GM12878 (cell line): ENCODE measurements around the gene NIN. TPM values are rescaled to one million over a fixed set of nuclear protein-coding genes. Genes with fewer than 3 reads are reported as not detected.

Experiments
- ATAC-seq: fragments of 200-7000 bp; cut with Tn5 transposase; 3 replicates; pipeline ENCODE4 v1.9.1; 2020; ENCODE audit warnings: mild to moderate bottlenecking, moderate library complexity
- BruUV-seq: library from RNA; stranded (reverse); fragments of 400-500 nt; replicated peaks from 2 replicates; lab custom pipeline; 2021; lab: Mats Ljungman, UMichigan
- CTCF ChIA-PET: fragments of 300-600 bp; sonication (Branson Sonifier 250); formaldehyde crosslinking; extraction: SDS; loops from one replicate; lab custom pipeline; 2021; ENCODE audit warnings: inconsistent platforms; lab: Yijun Ruan, JAX
- POLR2A ChIA-PET: fragments of 350-600 bp; formaldehyde crosslinking; extraction: SDS; loops from one replicate; lab custom pipeline; 2021; ENCODE audit warnings: inconsistent platforms; lab: Charles Lee
- RAD21 ChIA-PET: fragments of 300-600 bp; sonication (Branson Sonifier 250); formaldehyde crosslinking; loops from one replicate; lab custom pipeline; 2023; ENCODE audit warnings: antibody characterized with exemption; ENCODE audit not compliant: unreplicated experiment; lab: Charles Lee
- SMC1A ChIA-PET: fragments of 300-600 bp; sonication (Branson Sonifier 250); formaldehyde crosslinking; loops from one replicate; lab custom pipeline; 2023; ENCODE audit not compliant: unreplicated experiment, uncharacterized antibody; lab: Charles Lee
- DNase-seq: peaks from one replicate; pipeline ENCODE4 v3.0.0-alpha.2; 2011; ENCODE audit warnings: low read depth, low spot score
- FAIRE-seq: peaks from 3 replicates; lab custom pipeline; 2011; peaks lifted over from hg19 to GRCh38; lab: Jason Lieb, UNC
- H2AFZ ChIP-seq: 2 replicates; pipeline ENCODE4 v1.6.0; 2011; ENCODE audit warnings: low read depth, low read length, control low read depth; ENCODE audit not compliant: control insufficient read depth
- H3K27ac ChIP-seq: 2 replicates; pipeline ENCODE4 v1.5.1; 2011; ENCODE audit warnings: control low read depth; ENCODE audit not compliant: control insufficient read depth, insufficient read depth
- H3K27me3 ChIP-seq, 2 experiments: replicated peaks in 1 of 2; 2 replicates each; pipeline versions ENCODE4 v1.6.0 to v1.6.1; 2011; ENCODE audit warnings: low read length in 1 of 2; ENCODE audit not compliant: control insufficient read depth in 2 of 2, insufficient read depth in 2 of 2
- H3K36me3 ChIP-seq, 2 experiments: 2 replicates each; pipeline ENCODE4 v1.5.1; 2011; ENCODE audit warnings: low read length in 1 of 2; ENCODE audit not compliant: control insufficient read depth in 2 of 2, insufficient read depth in 2 of 2
- H3K4me1 ChIP-seq: 2 replicates; pipeline ENCODE4 v1.6.1; 2011; ENCODE audit warnings: mild to moderate bottlenecking, low read length, moderate library complexity, mixed read lengths; ENCODE audit not compliant: control insufficient read depth, insufficient read depth
- H3K4me2 ChIP-seq: 2 replicates; pipeline ENCODE4 v1.6.0; 2011; ENCODE audit warnings: control low read depth; ENCODE audit not compliant: control insufficient read depth, insufficient read depth
- H3K4me3 ChIP-seq: fragments of 200-600 bp; sonication (generic); 2 replicates; pipeline ENCODE4 v1.5.1; 2016
- H3K79me2 ChIP-seq: 2 replicates; pipeline ENCODE4 v1.6.0; 2011; ENCODE audit warnings: low read length; ENCODE audit not compliant: control insufficient read depth, insufficient read depth
- H3K9ac ChIP-seq: 2 replicates; pipeline ENCODE4 v1.8.0; 2011; ENCODE audit warnings: low read length, control low read depth, mixed read lengths; ENCODE audit not compliant: control insufficient read depth, insufficient read depth
- H3K9me3 ChIP-seq: replicated peaks from 3 replicates; pipeline ENCODE4 v1.5.1; 2011; ENCODE audit warnings: mild to moderate bottlenecking, low read length; ENCODE audit not compliant: control insufficient read depth, insufficient read depth
- H4K20me1 ChIP-seq: 2 replicates; pipeline ENCODE4 v1.6.0; 2011; ENCODE audit not compliant: control insufficient read depth, insufficient read depth
- EED ChIP-seq: sonication (generic); IDR thresholded peaks from 2 replicates; pipeline ENCODE4 v1.6.1; 2016; ENCODE audit warnings: antibody characterized with exemption, low read depth
- GABPA ChIP-seq: IDR thresholded peaks from 2 replicates; pipeline ENCODE4 v1.6.1; 2014; ENCODE audit warnings: antibody characterized with exemption, low read depth, mild to moderate bottlenecking, inconsistent platforms
- IKZF2 ChIP-seq, 2 experiments: fragments of 450-650 bp; IDR thresholded peaks; 2 replicates each; pipeline ENCODE4 v1.6.1; 2017; ENCODE audit warnings: mild to moderate bottlenecking in 2 of 2, moderate library complexity in 2 of 2
- IRF3 ChIP-seq: fragments of 450-650 bp; IDR thresholded peaks from 2 replicates; pipeline ENCODE4 v1.6.1; 2014; ENCODE audit warnings: mild to moderate bottlenecking
- KAT2A ChIP-seq: conservative IDR thresholded peaks from 2 replicates; pipeline ENCODE4 v1.6.1; 2011; ENCODE audit warnings: low read depth, low read length; ENCODE audit not compliant: control insufficient read depth
- KLF5 ChIP-seq: fragments of 450-650 bp; IDR thresholded peaks from 2 replicates; pipeline ENCODE4 v1.6.1; 2014; ENCODE audit warnings: mild to moderate bottlenecking; ENCODE audit not compliant: partially characterized antibody
- MEF2A ChIP-seq: IDR thresholded peaks from 2 replicates; pipeline ENCODE4 v1.6.1; 2011; ENCODE audit warnings: low read depth, mild to moderate bottlenecking, low read length, moderate library complexity; ENCODE audit not compliant: insufficient read depth
- MEF2B ChIP-seq: fragments of 450-650 bp; IDR thresholded peaks from 2 replicates; pipeline ENCODE4 v1.6.1; 2018; ENCODE audit warnings: mild to moderate bottlenecking, moderate library complexity; ENCODE audit not compliant: partially characterized antibody, poor library complexity, severe bottlenecking
- MTA2 ChIP-seq: fragments of 450-650 bp; IDR thresholded peaks from 2 replicates; pipeline ENCODE4 v1.6.1; 2016; ENCODE audit warnings: low read depth, mild to moderate bottlenecking, moderate library complexity
- MYB ChIP-seq: fragments of 150-350 bp; IDR thresholded peaks from 2 replicates; pipeline ENCODE4 v1.6.1; 2014; ENCODE audit warnings: mild to moderate bottlenecking, low read depth, low read length, borderline replicate concordance
- NR2F1 ChIP-seq: fragments of 450-650 bp; conservative IDR thresholded peaks from 2 replicates; pipeline ENCODE4 v1.6.1; 2017; ENCODE audit warnings: mild to moderate bottlenecking
- RAD51 ChIP-seq: fragments of 450-650 bp; IDR thresholded peaks from 2 replicates; pipeline ENCODE4 v1.6.1; 2016; ENCODE audit warnings: moderate library complexity, mild to moderate bottlenecking, inconsistent platforms
- RELB ChIP-seq: fragments of 450-650 bp; IDR thresholded peaks from 2 replicates; pipeline ENCODE4 v1.6.1; 2017; ENCODE audit warnings: low read depth, mild to moderate bottlenecking, moderate library complexity
- RUNX3 ChIP-seq: IDR thresholded peaks from 2 replicates; pipeline ENCODE4 v1.6.1; 2012; ENCODE audit warnings: low read length, inconsistent platforms
- SMC3 ChIP-seq: IDR thresholded peaks from 2 replicates; pipeline ENCODE4 v1.6.1; 2011; ENCODE audit warnings: low read length, improper control_type of control experiment, borderline replicate concordance
- TCF7 ChIP-seq: IDR thresholded peaks from 2 replicates; pipeline ENCODE4 v1.6.1; 2014; ENCODE audit warnings: antibody characterized with exemption, borderline replicate concordance
- ZNF207 ChIP-seq: fragments of 450-650 bp; IDR thresholded peaks from 2 replicates; pipeline ENCODE4 v1.6.1; 2014; ENCODE audit warnings: antibody characterized with exemption, mild to moderate bottlenecking, borderline replicate concordance
- WGBS: methylation state at CpG from one replicate; pipeline ENCODE4 v1.1.6; 2016; ENCODE audit warnings: low lambda C conversion rate; ENCODE audit not compliant: insufficient replicate concordance, insufficient coverage; ENCODE audit errors: missing lambda C conversion rate; 5-methylcytosine and 5-hydroxymethylcytosine counted together
- in situ Hi-C: fragments of 300-500 bp; cut with MboI; formaldehyde crosslinking; loops from 9 replicates; pipeline ENCODE4 v1.14.3; 2018; ENCODE audit warnings: mixed read lengths
- intact Hi-C: fragments of 100-400 bp; cut with micrococcal nuclease; formaldehyde crosslinking; loops from one replicate; pipeline ENCODE4 v1.14.2; 2022; ENCODE audit not compliant: unreplicated experiment
- polyA plus RNA-seq, 11 experiments: library from polyadenylated mRNA; depleted of rRNA in 4 of 11; unstranded in 6 of 11; stranded (reverse) in 5 of 11; fragments of >200 nt; fragmentation: Nextera tagmentation in 4 of 11; fragmentation: Illumina TruSeq in 1 of 11; extraction: Ambion mirVana in 4 of 11; extraction: Trizol in 1 of 11; gene quantifications; 1 replicate in 1 of 11; 2 replicates in 10 of 11; pipeline versions ENCODE4 v1.2.1 to v1.2.3, GENCODE V29; 2011 to 2016; ENCODE audit warnings: inconsistent platforms in 2 of 11, missing spikeins in 2 of 11, low read depth in 1 of 11
- total RNA-seq, 4 experiments: library from RNA; depleted of rRNA in 3 of 4; stranded (reverse); fragments of >200 nt in 3 of 4; fragmentation: Illumina TruSeq in 1 of 4; extraction: Trizol in 1 of 4; gene quantifications; 2 replicates each; pipeline versions ENCODE4 v1.2.1 to v1.2.3, GENCODE V29; 2013 to 2021

NIN gene
- total and polyA plus RNA-seq, 10 of the 15 experiments (the other 5 are each of a cell fraction or from before 2014, with no cell fraction given) = 16.2 to 135 (median 70.3) TPM

- TF ChIP-seq MYB = no peak
- TF ChIP-seq GABPA = no peak
- TF ChIP-seq TCF7 = no peak
- TF ChIP-seq MTA2 = no peak
- TF ChIP-seq MEF2B = no peak
- TF ChIP-seq KLF5 = no peak
- TF ChIP-seq ZNF207 = no peak
- no peak for TF ChIP-seq SMC3
- TF ChIP-seq KAT2A = no peak
- no peak for TF ChIP-seq IRF3
- TF ChIP-seq RAD51 = no peak
Measured at GRCh38 chr14:50832935-50833630, 2.1 kb upstream of the NIN start (continued).

GRCh38 chr14:50831726-50832168, 785 bp upstream of the NIN start:
- H3K79me2 ChIP-seq = peaks cover 58% of the 10 kb centered on the region
- WGBS = 7% methylated on average over 10 of the region's 10 CpGs
- SMC1A ChIA-PET = interaction anchor here (0.7 to 16.9 kb wide), 4 partner anchors 12 to 40 kb away, joined by 4 to 360 read pairs (median 27); no protein-coding TSS in a partner anchor
- no peaks in the 10 kb centered on the region for H3K27me3 ChIP-seq
- intact Hi-C loops = loop anchor here (2.0 kb wide), 2 partner anchors 29 to 41 kb away; no protein-coding TSS in a partner anchor
- RAD21 ChIA-PET = interaction anchor here (1.0 to 6.6 kb wide), 4 partner anchors 10 to 55 kb away, joined by 3 to 106 read pairs (median 23); no protein-coding TSS in a partner anchor
- POLR2A ChIA-PET = interaction anchor here (0.5 to 6.0 kb wide), 5 partner anchors 10 to 873 kb away, joined by 3 to 36 read pairs (median 9); no protein-coding TSS in a partner anchor
- 0 out of 2 replicates have a peak, but pooled peaks cover 4% of the 10 kb centered on the region for H4K20me1 ChIP-seq
- peaks cover 0 to 2% of the 10 kb centered on the region in 2 experiments; a peak in 1 of 4 replicates for H3K36me3 ChIP-seq
- H3K4me2 ChIP-seq = peak overlapping the region; percentile 70
- H2AFZ ChIP-seq = peak overlapping the region; percentile 62
- in situ Hi-C loops = no loop called here
- peak overlapping the region; percentile 61 for H3K9ac ChIP-seq
- no peak for DNase-seq
- peak overlapping the region; percentile 86 for H3K4me3 ChIP-seq
- CTCF ChIA-PET = interaction anchor here (0.7 to 9.2 kb wide), 5 partner anchors 8 to 511 kb away, joined by 3 to 98 read pairs (median 4); no protein-coding TSS in a partner anchor
- FAIRE-seq = no peak
- BruUV-seq = TSS peak; percentile 88
- no peak for ATAC-seq
- H3K27ac ChIP-seq = peak overlapping the region; percentile 87
- peaks cover 24% of the 10 kb centered on the region for H3K4me1 ChIP-seq
- H3K9me3 ChIP-seq = no peaks in the 10 kb centered on the region
- TF ChIP-seq NR2F1 (no peak), MTA2 (0 out of 2 replicates have a peak, but pooled peaks have one; percentile 6), RELB (0 out of 2 replicates have a peak, but pooled peaks have one; percentile 52), RUNX3 (0 out of 2 replicates have a peak, but pooled peaks have one; percentile 3), IKZF2 (IDR thresholded peaks at IDR 0.05) (0 out of 4 replicates have a peak, but pooled peaks of 1 of the 2 experiments have one; percentile 0), MEF2A (no peak), EED (peak; percentile 62; the same call in 1 of the 2 replicates)
